GM12864 (cell line): Measurements from ENCODE around the gene ADH4.

Source experiments
- DNase-seq: peaks from one replicate; pipeline ENCODE4 v3.0.0-alpha.2; 2011; ENCODE audit warnings: low read depth
- H3K4me3 ChIP-seq: 2 replicates; pipeline ENCODE4 v1.5.1; 2011; ENCODE audit warnings: mild to moderate bottlenecking, low read depth, low read length, control low read depth
- TF ChIP-seq, protein P1 (sequence below): IDR thresholded peaks from 2 replicates; pipeline ENCODE4 v1.5.1; 2011; ENCODE audit warnings: low read depth, mild to moderate bottlenecking, moderate library complexity, low read length, control low read depth, inconsistent platforms; ENCODE audit errors: missing control alignments

The ADH4 gene

DNA sequence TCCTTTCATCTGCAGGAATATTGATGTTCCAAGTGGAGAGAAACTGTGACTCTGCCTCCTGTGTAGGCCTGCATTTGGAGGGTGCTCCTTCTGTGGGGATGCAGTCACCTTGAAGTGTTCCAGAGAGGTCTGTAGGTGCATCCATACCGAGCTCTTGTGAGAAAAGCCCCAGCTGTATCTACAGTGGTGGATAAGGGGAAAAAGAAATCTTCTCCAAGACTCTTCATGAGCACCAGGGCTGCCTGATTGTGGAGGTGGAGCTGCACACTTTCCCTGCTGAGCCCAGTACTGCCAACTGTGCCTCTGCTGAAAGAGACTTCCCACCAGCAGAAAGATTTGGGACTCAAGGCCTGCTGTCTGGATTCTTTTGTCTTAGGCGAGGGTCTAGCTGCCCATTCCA, 35.1 kb upstream of the ADH4 start:
- TF ChIP-seq, protein P1, sequence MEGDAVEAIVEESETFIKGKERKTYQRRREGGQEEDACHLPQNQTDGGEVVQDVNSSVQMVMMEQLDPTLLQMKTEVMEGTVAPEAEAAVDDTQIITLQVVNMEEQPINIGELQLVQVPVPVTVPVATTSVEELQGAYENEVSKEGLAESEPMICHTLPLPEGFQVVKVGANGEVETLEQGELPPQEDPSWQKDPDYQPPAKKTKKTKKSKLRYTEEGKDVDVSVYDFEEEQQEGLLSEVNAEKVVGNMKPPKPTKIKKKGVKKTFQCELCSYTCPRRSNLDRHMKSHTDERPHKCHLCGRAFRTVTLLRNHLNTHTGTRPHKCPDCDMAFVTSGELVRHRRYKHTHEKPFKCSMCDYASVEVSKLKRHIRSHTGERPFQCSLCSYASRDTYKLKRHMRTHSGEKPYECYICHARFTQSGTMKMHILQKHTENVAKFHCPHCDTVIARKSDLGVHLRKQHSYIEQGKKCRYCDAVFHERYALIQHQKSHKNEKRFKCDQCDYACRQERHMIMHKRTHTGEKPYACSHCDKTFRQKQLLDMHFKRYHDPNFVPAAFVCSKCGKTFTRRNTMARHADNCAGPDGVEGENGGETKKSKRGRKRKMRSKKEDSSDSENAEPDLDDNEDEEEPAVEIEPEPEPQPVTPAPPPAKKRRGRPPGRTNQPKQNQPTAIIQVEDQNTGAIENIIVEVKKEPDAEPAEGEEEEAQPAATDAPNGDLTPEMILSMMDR = no peak
- DNase-seq = no peak
- no peak overlapping the region for H3K4me3 ChIP-seq

GRCh38 chr4:99166544-99166943, 22.4 kb upstream of the ADH4 start:
- TF ChIP-seq, protein P1 = no peak
- no peak overlapping the region for H3K4me3 ChIP-seq
- no peak for DNase-seq

GRCh38 chr4:99165978-99166377, 21.9 kb upstream of the ADH4 start:
- no peak for DNase-seq
- TF ChIP-seq, protein P1 = no peak
- no peak overlapping the region for H3K4me3 ChIP-seq

- no peak for DNase-seq
- H3K4me3 ChIP-seq = no peak overlapping the region
- TF ChIP-seq, protein P1 = no peak
Measured at GRCh38 chr4:99161373-99162099, 17.4 kb upstream of the ADH4 start.

GRCh38 chr4:99159699-99160098, 15.6 kb upstream of the ADH4 start:
- TF ChIP-seq, protein P1 = no peak
- no peak for DNase-seq
- H3K4me3 ChIP-seq = no peak overlapping the region

- H3K4me3 ChIP-seq = no peak overlapping the region
- TF ChIP-seq, protein P1 = no peak
Measured at GRCh38 chr4:99157478-99157935, 13.4 kb upstream of the ADH4 start.

GRCh38 chr4:99156992-99157391, 12.9 kb upstream of the ADH4 start:
- TF ChIP-seq, protein P1 = no peak
- DNase-seq = no peak
- no peak overlapping the region for H3K4me3 ChIP-seq

More at GRCh38 chr4:99157478-99157935, 13.4 kb upstream of the ADH4 start:
- DNase-seq = no peak
